ENCODE measurements around the gene STARD9. TPM values are rescaled to one million over a fixed set of nuclear protein-coding genes. Genes with fewer than 3 reads are reported as not detected.

Gene STARD9
- total RNA-seq, 2 experiments from 2014 or later: 2.8 to 4.6 TPM

- Histone ChIP-seq H3K36me3 (ENCODE audit: insufficient read depth, low read length) (peaks cover 79% of the 10 kb centered on the region), H3K27ac (ENCODE audit: low read depth in 1 of 2, low read length in 2 of 2) (no peak overlapping the region), H3K4me3 (ENCODE audit: low read length) (no peak overlapping the region), H3K9me3 (ENCODE audit: control insufficient read depth in 1 of 2, insufficient read depth in 1 of 2, low read length in 2 of 2) (no peaks in the 10 kb centered on the region), H3K4me1 (ENCODE audit: insufficient read depth, low read length) (peaks cover 17% of the 10 kb centered on the region), H3K27me3 (ENCODE audit: control insufficient read depth in 1 of 2, insufficient read depth in 2 of 2, low read length in 2 of 2) (no peaks in the 10 kb centered on the region)
- DNase-seq: no peak
- Mint-ChIP-seq H3K4me3 (peak overlapping the region; percentile 48), H3K27me3 (no peaks in the 10 kb centered on the region), H3K4me1 (ENCODE audit: low read depth) (peaks cover 12% of the 10 kb centered on the region), H3K36me3 (ENCODE audit: low read depth) (peaks cover 77% of the 10 kb centered on the region), H3K27ac (no peak overlapping the region), H3K9me3 (no peaks in the 10 kb centered on the region)
- ChIA-PET POLR2A (no interaction called here), CTCF (no interaction called here)
- intact Hi-C loops (cut with DNase I, micrococcal nuclease): loop anchor here (10.0 kb wide), 3 partner anchors 193 to 603 kb away; partner anchors contain the start of genes LCMT2 (in 1 of the 2), SNAP23 (in 1 of the 2), TTBK2 (in 1 of the 2) and ZNF106 (in 1 of the 2)
- no peak for TF ChIP-seq CTCF (IDR thresholded peaks at IDR 0.05)
- no peak for ATAC-seq (ENCODE audit: poor library complexity)
Observed at GRCh38 chr15:42731461-42731860, 156.1 kb downstream of the STARD9 start.

- ATAC-seq (ENCODE audit: poor library complexity): no peak
- Mint-ChIP-seq H3K36me3 (ENCODE audit: low read depth) (peaks cover 69% of the 10 kb centered on the region), H3K27ac (no peak overlapping the region), H3K27me3 (no peaks in the 10 kb centered on the region), H3K4me1 (ENCODE audit: low read depth) (peaks cover 14% of the 10 kb centered on the region), H3K9me3 (no peaks in the 10 kb centered on the region), H3K4me3 (peak overlapping the region; percentile 72)
- Histone ChIP-seq H3K27ac (ENCODE audit: low read depth in 1 of 2, low read length in 2 of 2) (no peak overlapping the region), H3K4me3 (ENCODE audit: low read length) (no peak overlapping the region), H3K9me3 (ENCODE audit: control insufficient read depth in 1 of 2, insufficient read depth in 1 of 2, low read length in 2 of 2) (no peaks in the 10 kb centered on the region), H3K36me3 (ENCODE audit: insufficient read depth, low read length) (peaks cover 71% of the 10 kb centered on the region), H3K27me3 (ENCODE audit: control insufficient read depth in 1 of 2, insufficient read depth in 2 of 2, low read length in 2 of 2) (no peaks in the 10 kb centered on the region), H3K4me1 (ENCODE audit: insufficient read depth, low read length) (peaks cover 19% of the 10 kb centered on the region)
- ChIA-PET POLR2A (no interaction called here), CTCF (no interaction called here)
- no peak for TF ChIP-seq CTCF (IDR thresholded peaks at IDR 0.05)
- no peak for DNase-seq
- intact Hi-C loops (cut with DNase I, micrococcal nuclease): loop anchor here (10.0 kb wide), 3 partner anchors 193 to 603 kb away; partner anchors contain the start of genes LCMT2 (in 1 of the 2), SNAP23 (in 1 of the 2), TTBK2 (in 1 of the 2) and ZNF106 (in 1 of the 2)
Observed at GRCh38 chr15:42732095-42732827, 156.9 kb downstream of the STARD9 start.

DNA sequence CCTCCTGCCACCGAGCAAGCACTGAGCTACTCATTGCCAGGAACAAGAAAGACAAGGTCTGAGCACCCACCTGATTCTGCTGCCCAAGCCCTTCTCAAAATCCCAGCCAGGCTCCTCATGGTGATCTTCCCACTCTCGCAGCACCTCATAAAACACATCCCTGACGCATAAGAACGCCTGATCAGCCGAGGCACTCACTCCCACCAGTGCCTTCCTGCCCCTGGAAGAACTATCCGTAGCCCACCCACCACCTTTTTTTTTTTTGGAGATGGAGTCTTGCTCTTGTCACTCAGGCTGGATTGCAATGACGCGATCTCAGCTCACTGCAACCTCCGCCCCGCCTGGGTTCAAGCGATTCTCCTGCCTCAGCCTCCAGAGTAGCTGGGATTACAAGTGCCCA is 157.6 kb downstream of the STARD9 start:
- intact Hi-C loops (cut with DNase I, micrococcal nuclease): loop anchor here (10.0 kb wide), 3 partner anchors 192 to 602 kb away; partner anchors contain the start of genes LCMT2 (in 1 of the 2), SNAP23 (in 1 of the 2), TTBK2 (in 1 of the 2) and ZNF106 (in 1 of the 2)
- no peak overlapping the region for H3K27ac Mint-ChIP-seq
- ATAC-seq (ENCODE audit: poor library complexity): no peak

More for the DNA sequence above, 157.6 kb downstream of the STARD9 start:
- Mint-ChIP-seq H3K4me1 (ENCODE audit: low read depth) (peaks cover 18% of the 10 kb centered on the region), H3K36me3 (ENCODE audit: low read depth) (peaks cover 62% of the 10 kb centered on the region), H3K4me3 (no peak overlapping the region), H3K27me3 (no peaks in the 10 kb centered on the region), H3K9me3 (no peaks in the 10 kb centered on the region)
- H3K4me3 ChIP-seq (ENCODE audit: low read length): no peak overlapping the region
- H3K4me1 ChIP-seq (ENCODE audit: insufficient read depth, low read length): peaks cover 25% of the 10 kb centered on the region
- ChIA-PET CTCF (no interaction called here), POLR2A (no interaction called here)
- no peak for TF ChIP-seq CTCF (IDR thresholded peaks at IDR 0.05)
- no peak for DNase-seq
- H3K9me3 ChIP-seq (ENCODE audit: control insufficient read depth in 1 of 2, insufficient read depth in 1 of 2, low read length in 2 of 2): no peaks in the 10 kb centered on the region
- no peak overlapping the region for H3K27ac ChIP-seq (ENCODE audit: low read depth in 1 of 2, low read length in 2 of 2)
- H3K36me3 ChIP-seq (ENCODE audit: insufficient read depth, low read length): peaks cover 64% of the 10 kb centered on the region
- H3K27me3 ChIP-seq (ENCODE audit: control insufficient read depth in 1 of 2, insufficient read depth in 2 of 2, low read length in 2 of 2): no peaks in the 10 kb centered on the region

Measured in CD4-positive, alpha-beta T cell (primary cell).